ENCODE results near the gene TOE1. TPM values are rescaled to one million over a fixed set of nuclear protein-coding genes. Genes with fewer than 3 reads are reported as not detected.

TOE1 gene
- total RNA-seq, 1 experiment from 2014 or later = 31.2 TPM

- no peaks in the 10 kb centered on the region for H3K27me3 ChIP-seq (ENCODE audit: insufficient read depth, low read length)
- H2AK5ac ChIP-seq (ENCODE audit: insufficient read length, low read length) = no peak overlapping the region
- H2BK5ac ChIP-seq (ENCODE audit: insufficient read length, low read length) = no peak overlapping the region
- no peak overlapping the region for H3T11ph ChIP-seq (ENCODE audit: low read length)
- H3K9ac ChIP-seq (ENCODE audit: extremely low read depth, insufficient read length, low read length) = peak overlapping the region; percentile 81
- H3K23ac ChIP-seq (ENCODE audit: insufficient read length, low read depth, low read length) = no peak overlapping the region
- no peaks in the 10 kb centered on the region for H3K79me2 ChIP-seq (ENCODE audit: insufficient read depth, low read length)
- no peak overlapping the region for H2BK12ac ChIP-seq (ENCODE audit: insufficient read length, low read depth, low read length)
- H3K27ac ChIP-seq (ENCODE audit: insufficient read length, low read depth, low read length) = no peak overlapping the region
- H2BK20ac ChIP-seq (ENCODE audit: low read depth, low read length, poor library complexity, severe bottlenecking) = no peak overlapping the region
- H3K4me3 Mint-ChIP-seq = peak overlapping the region; percentile 85 to 88
- H4K20me1 ChIP-seq (ENCODE audit: control insufficient read depth, insufficient read depth, insufficient read length) = no peaks in the 10 kb centered on the region
- no CpG with 5 or more reads among the region's 15 CpGs for WGBS (ENCODE audit: extremely low coverage, insufficient read length, low lambda C conversion rate)
- H3K4me1 Mint-ChIP-seq = peaks cover 45 to 47% of the 10 kb centered on the region in 2 experiments
- no peak overlapping the region for H3K56ac ChIP-seq (ENCODE audit: insufficient read length, low read depth, low read length)
- TF ChIP-seq CTCF (conservative IDR thresholded peaks at IDR 0.05) = no peak
- no peak overlapping the region for H2BK120ac ChIP-seq (ENCODE audit: low read depth, low read length, poor library complexity, severe bottlenecking)
- H3K14ac ChIP-seq (ENCODE audit: insufficient read depth, low read length) = peak overlapping the region; percentile 81
- H3K36me3 Mint-ChIP-seq (ENCODE audit: insufficient read depth in 1 of 3, low read depth in 3 of 3) = no peaks in the 10 kb centered on the region
- H2BK15ac ChIP-seq (ENCODE audit: low read depth, low read length) = no peak overlapping the region
- H3K23me2 ChIP-seq (ENCODE audit: insufficient read length, low read depth, low read length, poor library complexity, severe bottlenecking) = peaks cover 9% of the 10 kb centered on the region
- DNase-seq = no peak
- no peaks in the 10 kb centered on the region for H3K79me1 ChIP-seq (ENCODE audit: insufficient read depth, low read depth, low read length, poor library complexity, severe bottlenecking)
- no peak overlapping the region for H4K91ac ChIP-seq (ENCODE audit: insufficient read length, low read depth, low read length)
- H2AFZ ChIP-seq (ENCODE audit: low read length) = no peak overlapping the region
- peak overlapping the region; percentile 55 for H3K18ac ChIP-seq (ENCODE audit: insufficient read length, low read depth, low read length)
- no peaks in the 10 kb centered on the region for H3K9me3 ChIP-seq (ENCODE audit: control insufficient read depth, low read depth, low read length)
- peak overlapping the region; percentile 45 for H3K4me2 ChIP-seq (ENCODE audit: insufficient read depth, insufficient read length, low read length)
- H3K4ac ChIP-seq (ENCODE audit: low read depth, low read length) = no peak overlapping the region
- peaks cover 12% of the 10 kb centered on the region for H3K4me1 ChIP-seq (ENCODE audit: insufficient read depth, low read length)
- no peaks in the 10 kb centered on the region; a peak in 1 of 5 replicates for H3K9me3 Mint-ChIP-seq
- H4K8ac ChIP-seq (replicated peaks; ENCODE audit: insufficient read length, low read depth, low read length) = no peak overlapping the region
- no peaks in the 10 kb centered on the region for H3K27me3 Mint-ChIP-seq (ENCODE audit: low read depth)
- H3K27ac Mint-ChIP-seq = peak overlapping the region; percentile 90 to 97 (median 96)
- no peak overlapping the region for H4K5ac ChIP-seq (ENCODE audit: insufficient read length, low read depth, low read length)
Measured at GRCh38 chr1:45304311-45305081, 35.5 kb upstream of the TOE1 start.
